Measurements from ENCODE around the gene MED22. TPM values are rescaled to one million over a fixed set of nuclear protein-coding genes. Genes with fewer than 3 reads are reported as not detected.

The MED22 gene
- total and polyA plus RNA-seq, 2 experiments from 2014 or later = 20.9 to 85.7 TPM

DNA sequence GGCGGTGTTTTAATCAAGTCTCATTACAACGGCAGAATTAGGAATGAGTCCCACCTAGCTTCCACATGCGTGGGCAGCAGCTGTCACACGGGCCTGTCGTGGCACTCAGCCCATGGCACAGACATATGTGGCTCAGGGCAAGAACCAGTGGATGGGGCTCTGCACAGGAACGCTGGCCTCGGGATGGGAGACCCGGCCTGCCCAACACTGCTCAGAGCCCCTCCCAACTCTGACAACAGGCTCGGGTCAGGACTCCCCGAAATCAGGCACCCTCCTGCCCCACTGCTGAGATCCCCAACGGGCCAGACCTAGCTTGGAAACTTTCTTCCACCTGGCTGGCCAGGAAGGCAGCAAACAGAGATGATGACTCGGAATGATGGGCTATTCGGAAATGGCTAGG, 7.0 kb downstream of the MED22 start:
- Histone ChIP-seq H3K36me3 (ENCODE audit: insufficient read depth) (peaks cover 21% of the 10 kb centered on the region), H2AFZ (no peak overlapping the region), H4K20me1 (replicated peaks; ENCODE audit: insufficient read depth) (peaks cover 16% of the 10 kb centered on the region), H3K79me2 (replicated peaks; ENCODE audit: insufficient read depth) (peaks cover 8% of the 10 kb centered on the region), H3F3A (replicated peaks; ENCODE audit: low read depth) (peaks cover 33% of the 10 kb centered on the region; the same call in 1 of the 2 replicates), H3K27me3 (ENCODE audit: insufficient read depth) (no peaks in the 10 kb centered on the region), H3K9me2 (ENCODE audit: insufficient read depth) (no peaks in the 10 kb centered on the region), H3K27ac (ENCODE audit: low read depth) (no peak overlapping the region), H3K4me1 (ENCODE audit: insufficient read depth) (no peaks in the 10 kb centered on the region; the same call in 1 of the 2 replicates), H3K4me3 (no peak overlapping the region), H3K4me2 (no peak overlapping the region)
- H3K4me1 Mint-ChIP-seq = peaks cover 4% of the 10 kb centered on the region
- no peak for ATAC-seq
- peaks cover 71% of the 10 kb centered on the region for H3K36me3 Mint-ChIP-seq (ENCODE audit: low read depth)
- H3K9me3 Mint-ChIP-seq = peaks cover 1% of the 10 kb centered on the region; the same call in 1 of the 3 replicates
- H3K27me3 Mint-ChIP-seq (ENCODE audit: insufficient read depth, low read depth, poor library complexity) = peaks cover 10% of the 10 kb centered on the region
- H3K27ac Mint-ChIP-seq = no peak overlapping the region
- TF ChIP-seq ZNF331 (CRISPR knock-in tag; IDR thresholded peaks at IDR 0.05; ENCODE audit: low read depth) (no peak), JUNB (IDR thresholded peaks at IDR 0.05; ENCODE audit: unreplicated experiment) (no peak), ZNF114 (CRISPR knock-in tag; IDR thresholded peaks at IDR 0.05) (no peak), EZH2 (IDR thresholded peaks at IDR 0.05; ENCODE audit: low read depth, unreplicated experiment) (no peak), STAT1 (IDR thresholded peaks at IDR 0.05; ENCODE audit: unreplicated experiment) (no peak), NANOG (IDR thresholded peaks at IDR 0.05; ENCODE audit: borderline replicate concordance) (no peak), CREB1 (CRISPR knock-in tag; IDR thresholded peaks at IDR 0.05; ENCODE audit: low read depth) (no peak), POLR2AphosphoS5 (IDR thresholded peaks at IDR 0.05; ENCODE audit: low read depth) (no peak), EZH2phosphoT487 (IDR thresholded peaks at IDR 0.05; ENCODE audit: unreplicated experiment) (no peak)
- TF ChIP-seq, protein P1, sequence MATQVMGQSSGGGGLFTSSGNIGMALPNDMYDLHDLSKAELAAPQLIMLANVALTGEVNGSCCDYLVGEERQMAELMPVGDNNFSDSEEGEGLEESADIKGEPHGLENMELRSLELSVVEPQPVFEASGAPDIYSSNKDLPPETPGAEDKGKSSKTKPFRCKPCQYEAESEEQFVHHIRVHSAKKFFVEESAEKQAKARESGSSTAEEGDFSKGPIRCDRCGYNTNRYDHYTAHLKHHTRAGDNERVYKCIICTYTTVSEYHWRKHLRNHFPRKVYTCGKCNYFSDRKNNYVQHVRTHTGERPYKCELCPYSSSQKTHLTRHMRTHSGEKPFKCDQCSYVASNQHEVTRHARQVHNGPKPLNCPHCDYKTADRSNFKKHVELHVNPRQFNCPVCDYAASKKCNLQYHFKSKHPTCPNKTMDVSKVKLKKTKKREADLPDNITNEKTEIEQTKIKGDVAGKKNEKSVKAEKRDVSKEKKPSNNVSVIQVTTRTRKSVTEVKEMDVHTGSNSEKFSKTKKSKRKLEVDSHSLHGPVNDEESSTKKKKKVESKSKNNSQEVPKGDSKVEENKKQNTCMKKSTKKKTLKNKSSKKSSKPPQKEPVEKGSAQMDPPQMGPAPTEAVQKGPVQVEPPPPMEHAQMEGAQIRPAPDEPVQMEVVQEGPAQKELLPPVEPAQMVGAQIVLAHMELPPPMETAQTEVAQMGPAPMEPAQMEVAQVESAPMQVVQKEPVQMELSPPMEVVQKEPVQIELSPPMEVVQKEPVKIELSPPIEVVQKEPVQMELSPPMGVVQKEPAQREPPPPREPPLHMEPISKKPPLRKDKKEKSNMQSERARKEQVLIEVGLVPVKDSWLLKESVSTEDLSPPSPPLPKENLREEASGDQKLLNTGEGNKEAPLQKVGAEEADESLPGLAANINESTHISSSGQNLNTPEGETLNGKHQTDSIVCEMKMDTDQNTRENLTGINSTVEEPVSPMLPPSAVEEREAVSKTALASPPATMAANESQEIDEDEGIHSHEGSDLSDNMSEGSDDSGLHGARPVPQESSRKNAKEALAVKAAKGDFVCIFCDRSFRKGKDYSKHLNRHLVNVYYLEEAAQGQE (IDR thresholded peaks at IDR 0.05; ENCODE audit: unreplicated experiment) = no peak
- TF ChIP-seq, protein P2, sequence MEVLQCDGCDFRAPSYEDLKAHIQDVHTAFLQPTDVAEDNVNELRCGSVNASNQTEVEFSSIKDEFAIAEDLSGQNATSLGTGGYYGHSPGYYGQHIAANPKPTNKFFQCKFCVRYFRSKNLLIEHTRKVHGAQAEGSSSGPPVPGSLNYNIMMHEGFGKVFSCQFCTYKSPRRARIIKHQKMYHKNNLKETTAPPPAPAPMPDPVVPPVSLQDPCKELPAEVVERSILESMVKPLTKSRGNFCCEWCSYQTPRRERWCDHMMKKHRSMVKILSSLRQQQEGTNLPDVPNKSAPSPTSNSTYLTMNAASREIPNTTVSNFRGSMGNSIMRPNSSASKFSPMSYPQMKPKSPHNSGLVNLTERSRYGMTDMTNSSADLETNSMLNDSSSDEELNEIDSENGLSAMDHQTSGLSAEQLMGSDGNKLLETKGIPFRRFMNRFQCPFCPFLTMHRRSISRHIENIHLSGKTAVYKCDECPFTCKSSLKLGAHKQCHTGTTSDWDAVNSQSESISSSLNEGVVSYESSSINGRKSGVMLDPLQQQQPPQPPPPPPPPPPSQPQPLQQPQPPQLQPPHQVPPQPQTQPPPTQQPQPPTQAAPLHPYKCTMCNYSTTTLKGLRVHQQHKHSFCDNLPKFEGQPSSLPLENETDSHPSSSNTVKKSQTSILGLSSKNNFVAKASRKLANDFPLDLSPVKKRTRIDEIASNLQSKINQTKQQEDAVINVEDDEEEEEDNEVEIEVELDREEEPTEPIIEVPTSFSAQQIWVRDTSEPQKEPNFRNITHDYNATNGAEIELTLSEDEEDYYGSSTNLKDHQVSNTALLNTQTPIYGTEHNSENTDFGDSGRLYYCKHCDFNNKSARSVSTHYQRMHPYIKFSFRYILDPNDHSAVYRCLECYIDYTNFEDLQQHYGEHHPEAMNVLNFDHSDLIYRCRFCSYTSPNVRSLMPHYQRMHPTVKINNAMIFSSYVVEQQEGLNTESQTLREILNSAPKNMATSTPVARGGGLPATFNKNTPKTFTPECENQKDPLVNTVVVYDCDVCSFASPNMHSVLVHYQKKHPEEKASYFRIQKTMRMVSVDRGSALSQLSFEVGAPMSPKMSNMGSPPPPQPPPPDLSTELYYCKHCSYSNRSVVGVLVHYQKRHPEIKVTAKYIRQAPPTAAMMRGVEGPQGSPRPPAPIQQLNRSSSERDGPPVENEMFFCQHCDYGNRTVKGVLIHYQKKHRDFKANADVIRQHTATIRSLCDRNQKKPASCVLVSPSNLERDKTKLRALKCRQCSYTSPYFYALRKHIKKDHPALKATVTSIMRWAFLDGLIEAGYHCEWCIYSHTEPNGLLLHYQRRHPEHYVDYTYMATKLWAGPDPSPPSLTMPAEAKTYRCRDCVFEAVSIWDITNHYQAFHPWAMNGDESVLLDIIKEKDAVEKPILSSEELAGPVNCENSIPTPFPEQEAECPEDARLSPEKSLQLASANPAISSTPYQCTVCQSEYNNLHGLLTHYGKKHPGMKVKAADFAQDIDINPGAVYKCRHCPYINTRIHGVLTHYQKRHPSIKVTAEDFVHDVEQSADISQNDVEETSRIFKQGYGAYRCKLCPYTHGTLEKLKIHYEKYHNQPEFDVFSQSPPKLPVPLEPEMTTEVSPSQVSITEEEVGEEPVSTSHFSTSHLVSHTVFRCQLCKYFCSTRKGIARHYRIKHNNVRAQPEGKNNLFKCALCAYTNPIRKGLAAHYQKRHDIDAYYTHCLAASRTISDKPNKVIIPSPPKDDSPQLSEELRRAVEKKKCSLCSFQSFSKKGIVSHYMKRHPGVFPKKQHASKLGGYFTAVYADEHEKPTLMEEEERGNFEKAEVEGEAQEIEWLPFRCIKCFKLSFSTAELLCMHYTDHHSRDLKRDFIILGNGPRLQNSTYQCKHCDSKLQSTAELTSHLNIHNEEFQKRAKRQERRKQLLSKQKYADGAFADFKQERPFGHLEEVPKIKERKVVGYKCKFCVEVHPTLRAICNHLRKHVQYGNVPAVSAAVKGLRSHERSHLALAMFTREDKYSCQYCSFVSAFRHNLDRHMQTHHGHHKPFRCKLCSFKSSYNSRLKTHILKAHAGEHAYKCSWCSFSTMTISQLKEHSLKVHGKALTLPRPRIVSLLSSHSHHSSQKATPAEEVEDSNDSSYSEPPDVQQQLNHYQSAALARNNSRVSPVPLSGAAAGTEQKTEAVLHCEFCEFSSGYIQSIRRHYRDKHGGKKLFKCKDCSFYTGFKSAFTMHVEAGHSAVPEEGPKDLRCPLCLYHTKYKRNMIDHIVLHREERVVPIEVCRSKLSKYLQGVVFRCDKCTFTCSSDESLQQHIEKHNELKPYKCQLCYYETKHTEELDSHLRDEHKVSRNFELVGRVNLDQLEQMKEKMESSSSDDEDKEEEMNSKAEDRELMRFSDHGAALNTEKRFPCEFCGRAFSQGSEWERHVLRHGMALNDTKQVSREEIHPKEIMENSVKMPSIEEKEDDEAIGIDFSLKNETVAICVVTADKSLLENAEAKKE (CRISPR knock-in tag; IDR thresholded peaks at IDR 0.05) = no peak
- TF ChIP-seq, protein P3, sequence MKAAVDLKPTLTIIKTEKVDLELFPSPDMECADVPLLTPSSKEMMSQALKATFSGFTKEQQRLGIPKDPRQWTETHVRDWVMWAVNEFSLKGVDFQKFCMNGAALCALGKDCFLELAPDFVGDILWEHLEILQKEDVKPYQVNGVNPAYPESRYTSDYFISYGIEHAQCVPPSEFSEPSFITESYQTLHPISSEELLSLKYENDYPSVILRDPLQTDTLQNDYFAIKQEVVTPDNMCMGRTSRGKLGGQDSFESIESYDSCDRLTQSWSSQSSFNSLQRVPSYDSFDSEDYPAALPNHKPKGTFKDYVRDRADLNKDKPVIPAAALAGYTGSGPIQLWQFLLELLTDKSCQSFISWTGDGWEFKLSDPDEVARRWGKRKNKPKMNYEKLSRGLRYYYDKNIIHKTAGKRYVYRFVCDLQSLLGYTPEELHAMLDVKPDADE (IDR thresholded peaks at IDR 0.05) = no peak
- TF ChIP-seq, protein P4, sequence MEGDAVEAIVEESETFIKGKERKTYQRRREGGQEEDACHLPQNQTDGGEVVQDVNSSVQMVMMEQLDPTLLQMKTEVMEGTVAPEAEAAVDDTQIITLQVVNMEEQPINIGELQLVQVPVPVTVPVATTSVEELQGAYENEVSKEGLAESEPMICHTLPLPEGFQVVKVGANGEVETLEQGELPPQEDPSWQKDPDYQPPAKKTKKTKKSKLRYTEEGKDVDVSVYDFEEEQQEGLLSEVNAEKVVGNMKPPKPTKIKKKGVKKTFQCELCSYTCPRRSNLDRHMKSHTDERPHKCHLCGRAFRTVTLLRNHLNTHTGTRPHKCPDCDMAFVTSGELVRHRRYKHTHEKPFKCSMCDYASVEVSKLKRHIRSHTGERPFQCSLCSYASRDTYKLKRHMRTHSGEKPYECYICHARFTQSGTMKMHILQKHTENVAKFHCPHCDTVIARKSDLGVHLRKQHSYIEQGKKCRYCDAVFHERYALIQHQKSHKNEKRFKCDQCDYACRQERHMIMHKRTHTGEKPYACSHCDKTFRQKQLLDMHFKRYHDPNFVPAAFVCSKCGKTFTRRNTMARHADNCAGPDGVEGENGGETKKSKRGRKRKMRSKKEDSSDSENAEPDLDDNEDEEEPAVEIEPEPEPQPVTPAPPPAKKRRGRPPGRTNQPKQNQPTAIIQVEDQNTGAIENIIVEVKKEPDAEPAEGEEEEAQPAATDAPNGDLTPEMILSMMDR (conservative IDR thresholded peaks at IDR 0.05; ENCODE audit: low read depth in 2 of 2) = no peak
- H3K4me3 Mint-ChIP-seq = no peak overlapping the region
- DNase-seq (ENCODE audit: low spot score) = no peak
